Measurements from ENCODE around the gene C12orf57.

Gene C12orf57

DNA sequence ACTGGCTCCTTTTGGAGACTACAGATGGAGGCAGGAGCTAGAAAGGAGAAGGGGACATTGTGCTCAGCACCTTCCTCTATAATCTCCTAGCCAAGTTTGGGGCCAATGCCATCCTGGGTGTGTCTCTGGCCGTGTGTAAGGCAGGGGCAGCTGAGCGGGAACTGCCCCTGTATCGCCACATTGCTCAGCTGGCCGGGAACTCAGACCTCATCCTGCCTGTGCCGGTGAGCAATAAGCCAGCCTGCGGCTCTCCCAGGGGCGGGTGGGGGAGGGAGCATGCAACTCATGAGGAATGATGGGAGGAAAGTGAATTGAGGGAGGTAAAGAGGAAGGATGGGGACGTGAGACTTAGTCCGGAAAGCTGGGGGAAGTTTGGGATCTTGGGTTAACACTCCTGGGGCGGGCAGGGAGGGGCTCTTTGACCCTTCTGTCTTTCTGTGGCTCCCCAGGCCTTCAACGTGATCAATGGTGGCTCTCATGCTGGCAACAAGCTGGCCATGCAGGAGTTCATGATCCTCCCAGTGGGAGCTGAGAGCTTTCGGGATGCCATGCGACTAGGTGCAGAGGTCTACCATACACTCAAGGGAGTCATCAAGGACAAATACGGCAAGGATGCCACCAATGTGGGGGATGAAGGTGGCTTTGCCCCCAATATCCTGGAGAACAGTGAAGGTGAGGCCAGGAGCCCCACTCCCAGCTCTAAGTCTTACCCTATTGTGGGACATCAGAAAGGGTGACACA is 26.2 kb upstream of the C12orf57 start:
- no peak for DNase-seq (ENCODE audit: low spot score)

- no peak for DNase-seq (ENCODE audit: low spot score)
Observed at GRCh38 chr12:6919588-6919987, 24.2 kb upstream of the C12orf57 start.

DNA sequence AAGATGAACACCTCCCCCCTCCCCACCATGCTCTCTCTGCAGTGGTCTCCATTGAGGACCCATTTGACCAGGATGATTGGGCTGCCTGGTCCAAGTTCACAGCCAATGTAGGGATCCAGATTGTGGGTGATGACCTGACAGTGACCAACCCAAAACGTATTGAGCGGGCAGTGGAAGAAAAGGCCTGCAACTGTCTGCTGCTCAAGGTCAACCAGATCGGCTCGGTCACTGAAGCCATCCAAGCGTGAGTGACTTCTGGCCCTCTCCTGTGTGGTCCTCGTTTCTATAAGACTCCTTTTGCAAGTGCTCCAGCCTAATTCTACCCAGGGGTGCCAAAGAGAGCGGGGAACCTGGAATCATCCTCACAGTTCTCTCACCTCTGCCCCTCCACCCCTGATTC is 22.3 kb upstream of the C12orf57 start:
- no peak for DNase-seq (ENCODE audit: low spot score)

GRCh38 chr12:6921996-6922946 is 21.6 kb upstream of the C12orf57 start:
- no peak for DNase-seq (ENCODE audit: low spot score)

- no peak for DNase-seq (ENCODE audit: low spot score)
Observed at GRCh38 chr12:6923003-6923732, 20.7 kb upstream of the C12orf57 start.

GRCh38 chr12:6923851-6924250 is 20.0 kb upstream of the C12orf57 start:
- DNase-seq (ENCODE audit: low spot score): no peak

GRCh38 chr12:6925239-6925539 is 18.6 kb upstream of the C12orf57 start:
- no peak for DNase-seq (ENCODE audit: low spot score)

GRCh38 chr12:6925540-6926279 is 18.1 kb upstream of the C12orf57 start:
- DNase-seq (ENCODE audit: low spot score): no peak

- DNase-seq (ENCODE audit: low spot score): peak; percentile 35
Observed at GRCh38 chr12:6927379-6928021, 16.3 kb upstream of the C12orf57 start, which contains the start of gene ATN1. TSS of gene ATN1 (plus strand) at chr12:6927959. CDS start at chr12:6934002, 6,043 bp downstream.

DNA sequence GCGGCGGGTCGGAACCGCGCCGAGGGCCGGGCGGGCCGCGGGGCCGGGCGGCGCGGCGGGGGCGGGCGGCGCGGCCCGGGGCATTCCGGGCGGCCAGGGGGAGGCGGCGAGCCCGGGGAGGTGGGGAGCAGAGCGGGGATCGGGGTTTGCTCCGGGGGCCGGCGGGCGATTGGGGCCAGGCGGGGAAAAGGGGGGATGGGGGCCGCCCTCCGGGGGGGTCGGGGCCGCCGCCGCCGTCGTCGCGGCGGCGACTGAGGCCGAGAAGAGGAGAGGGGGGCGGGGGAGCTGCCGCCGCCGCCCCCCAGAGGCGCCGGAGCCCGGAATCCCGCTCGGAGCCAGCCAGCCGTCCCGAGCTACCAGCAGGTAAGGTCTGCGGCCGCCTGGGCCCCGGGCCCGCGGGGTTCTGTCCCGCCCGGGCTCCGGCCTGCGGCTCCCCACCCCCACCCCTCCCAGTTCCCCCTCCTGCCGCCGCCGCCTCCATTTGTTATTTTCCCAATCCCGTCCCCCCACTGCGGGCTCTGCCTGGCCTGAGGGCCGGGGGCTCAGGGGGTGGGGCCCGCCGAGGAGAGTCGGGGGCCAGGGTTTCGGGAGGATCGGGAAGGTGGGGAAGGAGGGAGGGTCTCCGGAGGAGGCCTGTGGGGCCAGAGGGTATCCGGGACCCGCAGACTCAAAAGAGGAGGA is 15.7 kb upstream of the C12orf57 start:
- DNase-seq (ENCODE audit: low spot score): no peak

- DNase-seq (ENCODE audit: low spot score): no peak
Observed at GRCh38 chr12:6928703-6929407, 15.0 kb upstream of the C12orf57 start.

- no peak for DNase-seq (ENCODE audit: low spot score)
Observed at GRCh38 chr12:6929466-6930452, 14.1 kb upstream of the C12orf57 start.

GRCh38 chr12:6932766-6933165 is 11.1 kb upstream of the C12orf57 start:
- peak; percentile 45 for DNase-seq (ENCODE audit: low spot score)

DNA sequence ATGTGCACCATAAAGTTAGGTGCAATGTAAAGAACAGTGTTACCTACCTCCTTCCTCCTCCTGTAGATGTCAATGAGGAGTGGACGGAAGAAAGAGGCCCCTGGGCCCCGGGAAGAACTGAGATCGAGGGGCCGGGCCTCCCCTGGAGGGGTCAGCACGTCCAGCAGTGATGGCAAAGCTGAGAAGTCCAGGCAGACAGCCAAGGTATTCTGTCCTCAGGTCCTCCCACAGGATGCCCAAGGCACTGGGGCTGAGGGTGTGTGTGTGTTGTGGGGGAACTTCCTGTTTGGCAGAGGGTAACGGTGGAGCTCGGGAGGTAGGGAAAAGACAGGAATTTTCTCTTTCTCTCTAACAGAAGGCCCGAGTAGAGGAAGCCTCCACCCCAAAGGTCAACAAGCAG is 9.7 kb upstream of the C12orf57 start:
- DNase-seq (ENCODE audit: low spot score): no peak

DNA sequence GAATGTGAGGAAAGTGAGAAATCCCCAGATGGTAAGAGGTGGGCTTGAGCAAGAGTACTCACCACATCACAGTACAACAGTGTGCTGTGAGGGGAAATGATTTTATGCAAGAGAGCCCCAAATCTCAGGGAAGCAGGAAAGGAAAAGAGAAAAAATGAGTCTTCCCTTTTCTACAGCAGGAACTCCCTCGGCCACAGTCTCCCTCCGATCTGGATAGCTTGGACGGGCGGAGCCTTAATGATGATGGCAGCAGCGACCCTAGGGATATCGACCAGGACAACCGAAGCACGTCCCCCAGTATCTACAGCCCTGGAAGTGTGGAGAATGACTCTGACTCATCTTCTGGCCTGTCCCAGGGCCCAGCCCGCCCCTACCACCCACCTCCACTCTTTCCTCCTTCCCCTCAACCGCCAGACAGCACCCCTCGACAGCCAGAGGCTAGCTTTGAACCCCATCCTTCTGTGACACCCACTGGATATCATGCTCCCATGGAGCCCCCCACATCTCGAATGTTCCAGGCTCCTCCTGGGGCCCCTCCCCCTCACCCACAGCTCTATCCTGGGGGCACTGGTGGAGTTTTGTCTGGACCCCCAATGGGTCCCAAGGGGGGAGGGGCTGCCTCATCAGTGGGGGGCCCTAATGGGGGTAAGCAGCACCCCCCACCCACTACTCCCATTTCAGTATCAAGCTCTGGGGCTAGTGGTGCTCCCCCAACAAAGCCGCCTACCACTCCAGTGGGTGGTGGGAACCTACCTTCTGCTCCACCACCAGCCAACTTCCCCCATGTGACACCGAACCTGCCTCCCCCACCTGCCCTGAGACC is 8.2 kb upstream of the C12orf57 start:
- no peak for DNase-seq (ENCODE audit: low spot score)

DNA sequence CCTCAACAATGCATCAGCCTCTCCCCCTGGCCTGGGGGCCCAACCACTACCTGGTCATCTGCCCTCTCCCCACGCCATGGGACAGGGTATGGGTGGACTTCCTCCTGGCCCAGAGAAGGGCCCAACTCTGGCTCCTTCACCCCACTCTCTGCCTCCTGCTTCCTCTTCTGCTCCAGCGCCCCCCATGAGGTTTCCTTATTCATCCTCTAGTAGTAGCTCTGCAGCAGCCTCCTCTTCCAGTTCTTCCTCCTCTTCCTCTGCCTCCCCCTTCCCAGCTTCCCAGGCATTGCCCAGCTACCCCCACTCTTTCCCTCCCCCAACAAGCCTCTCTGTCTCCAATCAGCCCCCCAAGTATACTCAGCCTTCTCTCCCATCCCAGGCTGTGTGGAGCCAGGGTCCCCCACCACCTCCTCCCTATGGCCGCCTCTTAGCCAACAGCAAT is 7.6 kb upstream of the C12orf57 start:
- no peak for DNase-seq (ENCODE audit: low spot score)

DNA sequence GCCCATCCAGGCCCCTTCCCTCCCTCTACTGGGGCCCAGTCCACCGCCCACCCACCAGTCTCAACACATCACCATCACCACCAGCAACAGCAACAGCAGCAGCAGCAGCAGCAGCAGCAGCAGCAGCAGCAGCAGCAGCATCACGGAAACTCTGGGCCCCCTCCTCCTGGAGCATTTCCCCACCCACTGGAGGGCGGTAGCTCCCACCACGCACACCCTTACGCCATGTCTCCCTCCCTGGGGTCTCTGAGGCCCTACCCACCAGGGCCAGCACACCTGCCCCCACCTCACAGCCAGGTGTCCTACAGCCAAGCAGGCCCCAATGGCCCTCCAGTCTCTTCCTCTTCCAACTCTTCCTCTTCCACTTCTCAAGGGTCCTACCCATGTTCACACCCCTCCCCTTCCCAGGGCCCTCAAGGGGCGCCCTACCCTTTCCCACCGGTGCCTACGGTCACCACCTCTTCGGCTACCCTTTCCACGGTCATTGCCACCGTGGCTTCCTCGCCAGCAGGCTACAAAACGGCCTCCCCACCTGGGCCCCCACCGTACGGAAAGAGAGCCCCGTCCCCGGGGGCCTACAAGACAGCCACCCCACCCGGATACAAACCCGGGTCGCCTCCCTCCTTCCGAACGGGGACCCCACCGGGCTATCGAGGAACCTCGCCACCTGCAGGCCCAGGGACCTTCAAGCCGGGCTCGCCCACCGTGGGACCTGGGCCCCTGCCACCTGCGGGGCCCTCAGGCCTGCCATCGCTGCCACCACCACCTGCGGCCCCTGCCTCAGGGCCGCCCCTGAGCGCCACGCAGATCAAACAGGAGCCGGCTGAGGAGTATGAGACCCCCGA is 7.0 kb upstream of the C12orf57 start:
- DNase-seq (ENCODE audit: low spot score): no peak

Measured in CD4-positive, alpha-beta T cell treated with Interleukin-2 at 100 ng/mL for 4 hours (primary cell).